SK-N-SH (cell line): ENCODE measurements around the gene BEX1. TPM values are rescaled to one million over a fixed set of nuclear protein-coding genes. Genes with fewer than 3 reads are reported as not detected.
"Not testable (repeated sequence)": the region's sequence is repeated elsewhere in the genome, so short reads cannot be mapped to it uniquely, and the experiment has no call there.

Experiments used
- CTCF ChIA-PET: fragments of 300-600, 350-600 bp; formaldehyde crosslinking; extraction: SDS; loops from one replicate; lab custom pipeline; 2021; lab: Yijun Ruan, JAX
- POLR2A ChIA-PET: fragments of 350-600 bp; sonication (Branson Sonifier 250); formaldehyde crosslinking; extraction: SDS; loops from one replicate; lab custom pipeline; 2020; ENCODE audit warnings: antibody characterized with exemption, inconsistent platforms; lab: Yijun Ruan, JAX
- DNase-seq: peaks from one replicate; pipeline ENCODE4 v3.0.0; 2012
- H2AFZ ChIP-seq: fragments of 200-600 bp; sonication (generic); 2 replicates; pipeline ENCODE4 v1.8.1; 2016; ENCODE audit warnings: antibody characterized with exemption, mild to moderate bottlenecking, low read depth
- H3F3A ChIP-seq: fragments of 200-600 bp; sonication (generic); replicated peaks from 2 replicates; pipeline ENCODE3; 2016; ENCODE audit warnings: antibody characterized with exemption, mild to moderate bottlenecking; ENCODE audit not compliant: insufficient read depth
- H3K27ac ChIP-seq, 2 experiments: fragments of 200-500 bp in 1 of 2; fragments of 200-600 bp in 1 of 2; sonication (Bioruptor generic) in 1 of 2; sonication (generic), shearing (Covaris generic) in 1 of 2; 2 replicates each; pipeline versions ENCODE4 v1.5.1 to v1.6.1; 2014 to 2016; ENCODE audit warnings: low read depth in 2 of 2, inconsistent platforms in 1 of 2, low read length in 1 of 2, mild to moderate bottlenecking in 1 of 2, mixed read lengths in 1 of 2
- H3K27me3 ChIP-seq: fragments of 200-600 bp; sonication (generic), shearing (Covaris generic); 2 replicates; pipeline ENCODE4 v1.6.1; 2016; ENCODE audit warnings: mixed run types; ENCODE audit not compliant: insufficient read depth
- H3K36me3 ChIP-seq, 2 experiments: fragments of 200-500 bp in 1 of 2; fragments of 200-600 bp in 1 of 2; sonication (Bioruptor generic) in 1 of 2; sonication (generic) in 1 of 2; replicated peaks in 1 of 2; 2 replicates each; pipeline versions ENCODE3 to v1.5.1; 2014 to 2016; ENCODE audit warnings: low read length in 1 of 2, mild to moderate bottlenecking in 1 of 2; ENCODE audit not compliant: insufficient read depth in 2 of 2, control insufficient read depth in 1 of 2
- H3K4me1 ChIP-seq, 2 experiments: fragments of 200-500 bp in 1 of 2; fragments of 200-600 bp in 1 of 2; sonication (Bioruptor generic) in 1 of 2; sonication (generic), shearing (Covaris generic) in 1 of 2; 2 replicates each; pipeline versions ENCODE4 v1.5.1 to v1.6.1; 2014 to 2016; ENCODE audit warnings: low read depth in 1 of 2, low read length in 1 of 2, mixed run types in 1 of 2; ENCODE audit not compliant: insufficient read depth in 2 of 2, control insufficient read depth in 1 of 2
- H3K4me2 ChIP-seq: fragments of 200-600 bp; sonication (generic), shearing (Covaris generic); 2 replicates; pipeline ENCODE4 v1.6.1; 2017; ENCODE audit warnings: mixed run types
- H3K4me3 ChIP-seq, 2 experiments: fragments of 200-500 bp in 1 of 2; fragments of 200-600 bp in 1 of 2; sonication (Bioruptor generic) in 1 of 2; sonication (generic), shearing (Covaris generic) in 1 of 2; 2 replicates each; pipeline versions ENCODE4 v1.5.1 to v1.8.1; 2014 to 2016; ENCODE audit warnings: low read depth in 2 of 2, inconsistent platforms in 1 of 2, low read length in 1 of 2, mild to moderate bottlenecking in 1 of 2, mixed read lengths in 1 of 2, moderate library complexity in 1 of 2
- H3K79me2 ChIP-seq: fragments of 200-600 bp; sonication (generic); 2 replicates; pipeline ENCODE4 v1.8.1; 2017; ENCODE audit warnings: mild to moderate bottlenecking; ENCODE audit not compliant: insufficient read depth
- H3K9ac ChIP-seq: fragments of 200-600 bp; sonication (generic); 2 replicates; pipeline ENCODE4 v1.6.1; 2017; ENCODE audit warnings: mixed run types
- H3K9me2 ChIP-seq: fragments of 200-600 bp; sonication (generic); 2 replicates; pipeline ENCODE4 v1.6.1; 2017; ENCODE audit warnings: mixed run types
- H3K9me3 ChIP-seq: fragments of 200-600 bp; sonication (generic); 2 replicates; pipeline ENCODE4 v1.6.1; 2017; ENCODE audit warnings: mixed run types, mild to moderate bottlenecking, moderate library complexity
- H4K20me1 ChIP-seq: fragments of 200-600 bp; sonication (generic); 2 replicates; pipeline ENCODE4 v1.6.1; 2017; ENCODE audit warnings: mild to moderate bottlenecking, mixed run types; ENCODE audit not compliant: insufficient read depth
- CHD2 ChIP-seq: fragments of 150-350 bp; IDR thresholded peaks from 2 replicates; pipeline ENCODE4 v1.6.1; 2018; ENCODE audit warnings: low read length; ENCODE audit not compliant: partially characterized antibody
- ELF1 ChIP-seq: IDR thresholded peaks from 2 replicates; pipeline ENCODE4 v1.4.0; 2012
- EP300 ChIP-seq, 2 experiments: IDR thresholded peaks; 2 replicates each; pipeline versions ENCODE4 v1.4.0 to v1.6.1; 2012; ENCODE audit warnings: borderline replicate concordance in 1 of 2, low read depth in 1 of 2, low read length in 1 of 2
- FOSL2 ChIP-seq: IDR thresholded peaks from 2 replicates; pipeline ENCODE4 v1.4.0; 2012; ENCODE audit warnings: low read depth, mild to moderate bottlenecking, moderate library complexity, borderline replicate concordance
- NFIC ChIP-seq: IDR thresholded peaks from 2 replicates; pipeline ENCODE4 v1.4.0; 2012; ENCODE audit warnings: borderline replicate concordance
- NRF1 ChIP-seq: IDR thresholded peaks from 2 replicates; pipeline ENCODE4 v1.6.1; 2012; ENCODE audit warnings: low read depth, mild to moderate bottlenecking, low read length
- POLR2AphosphoS5 ChIP-seq: IDR thresholded peaks from 2 replicates; pipeline ENCODE4 v1.6.1; 2012; ENCODE audit warnings: low read depth, low read length
- RCOR1 ChIP-seq: fragments of 150-350 bp; IDR thresholded peaks from 2 replicates; pipeline ENCODE4 v1.6.1; 2017; ENCODE audit warnings: antibody characterized with exemption, low read length
- SMC3 ChIP-seq: IDR thresholded peaks from 2 replicates; pipeline ENCODE4 v1.6.1; 2012; ENCODE audit warnings: low read depth, low read length, improper control_type of control experiment
- TAF1 ChIP-seq: IDR thresholded peaks from 2 replicates; pipeline ENCODE4 v1.6.1; 2012; ENCODE audit warnings: low read depth, mild to moderate bottlenecking, low read length, moderate library complexity, borderline replicate concordance
- TCF12 ChIP-seq: IDR thresholded peaks from 2 replicates; pipeline ENCODE4 v1.4.0; 2012
- WGBS: methylation state at CpG from one replicate; pipeline ENCODE4 v1.1.6; 2017; ENCODE audit warnings: low lambda C conversion rate; 5-methylcytosine and 5-hydroxymethylcytosine counted together
- polyA plus RNA-seq, 3 experiments: library from polyadenylated mRNA; depleted of rRNA; stranded (reverse); fragments of >200 nt; gene quantifications; 2 replicates each; pipeline ENCODE4 v1.2.3, GENCODE V29; 2012
- TF ChIP-seq, protein P1 (sequence below): fragments of 150-350 bp; IDR thresholded peaks from 2 replicates; pipeline ENCODE4 v1.6.1; 2017; ENCODE audit warnings: antibody characterized with exemption, low read length, low read depth, borderline replicate concordance
- TF ChIP-seq, protein P2 (sequence below): IDR thresholded peaks from 2 replicates; pipeline ENCODE4 v1.4.0; 2012; ENCODE audit warnings: low read depth, borderline replicate concordance
- TF ChIP-seq, protein P3 (sequence below): IDR thresholded peaks from 2 replicates; pipeline ENCODE4 v1.6.1; 2012; ENCODE audit warnings: mild to moderate bottlenecking, low read depth, low read length, moderate library complexity
- TF ChIP-seq, protein P4 (sequence below): IDR thresholded peaks from 2 replicates; pipeline ENCODE4; 2012
- TF ChIP-seq, protein P5 (sequence below): IDR thresholded peaks from 2 replicates; pipeline ENCODE4 v1.4.0; 2012; ENCODE audit warnings: low read depth
- TF ChIP-seq, protein P6 (sequence below): IDR thresholded peaks from 2 replicates; pipeline ENCODE4 v1.4.0; 2012; ENCODE audit warnings: low read depth, borderline replicate concordance

Gene BEX1
- 170 and 206 TPM in 2 replicates for polyA plus RNA-seq (2012; rRNA removed)
- 228 and 312 TPM in 2 replicates for polyA plus RNA-seq (2012; cell fraction: cytosol; rRNA removed)
- 64.7 and 65.1 TPM in 2 replicates for polyA plus RNA-seq (2012; cell fraction: nucleus; rRNA removed)

DNA sequence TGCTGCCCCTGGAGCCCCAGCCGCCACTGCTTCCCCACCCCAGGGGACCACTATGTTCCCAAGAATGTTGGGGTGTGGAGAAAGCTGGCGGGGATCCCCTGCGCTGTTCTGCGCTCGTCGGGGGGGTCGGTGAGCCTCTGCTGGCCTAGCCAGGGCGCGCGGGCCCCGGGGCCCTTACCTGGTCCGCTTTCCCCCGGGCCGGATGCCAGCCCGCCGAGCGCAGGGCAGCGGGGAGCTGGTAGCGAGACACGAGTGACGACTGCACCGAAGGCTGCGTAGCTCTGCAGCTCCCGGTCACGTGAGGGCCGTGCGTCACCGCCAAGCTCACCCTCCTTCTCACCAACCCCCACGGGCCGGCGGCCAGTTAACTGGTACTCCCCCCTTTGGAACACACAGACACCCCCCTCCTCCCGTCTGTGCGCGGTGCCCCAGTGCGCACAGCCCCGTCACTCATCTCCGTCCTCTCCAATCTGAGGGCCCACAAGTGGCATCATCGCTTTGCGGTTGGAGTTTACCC lies at the start of gene BEX1:
Gene BEX1, minus strand, starts transcription at position 254 of the 517 bp plus-strand sequence. CDS start 897 bp downstream, outside the sequence.
- WGBS = 5% methylated on average over 7 of the region's 39 CpGs
- Histone ChIP-seq H3K27ac (peak within 1 kb of the TSS; percentile 61 to 89), H3K4me2 (peak within 1 kb of the TSS; percentile 79), H3K4me1 (peaks cover 0 to 3% of the 10 kb centered on the region in 2 experiments; a peak in 1 of 4 replicates), H3K9me2 (no peaks in the 10 kb centered on the region), H3K4me3 (peak within 1 kb of the TSS; percentile 58 to 59), H3K27me3 (no peaks in the 10 kb centered on the region; the same call in 1 of the 2 replicates), H3F3A (no peaks in the 10 kb centered on the region), H3K36me3 (no peaks in the 10 kb centered on the region), H4K20me1 (no peaks in the 10 kb centered on the region), H3K9me3 (no peaks in the 10 kb centered on the region), H2AFZ (peak within 1 kb of the TSS; percentile 63; the same call in 1 of the 2 replicates), H3K79me2 (no peaks in the 10 kb centered on the region), H3K9ac (peak within 1 kb of the TSS; percentile 63; the same call in 1 of the 2 replicates)
- ChIA-PET POLR2A (interaction anchor here (0.6 to 1.2 kb wide), 4 partner anchors 9 to 113 kb away, joined by 3 to 4 read pairs (median 3); no protein-coding TSS in a partner anchor), CTCF (interaction anchor here (0.7 to 1.2 kb wide), 3 partner anchors 11 to 113 kb away, joined by 3 to 5 read pairs (median 3); no protein-coding TSS in a partner anchor)
- TF ChIP-seq CHD2 (peak; percentile 47), EP300 (IDR thresholded peaks at IDR 0.05; ENCODE audit: borderline replicate concordance in 1 of 2, low read depth in 1 of 2, low read length in 1 of 2) (peak in 1 of 2 experiments; percentile 28; a peak in 1 of 4 replicates), FOSL2 (no peak), TAF1 (peak; percentile 38; the same call in 1 of the 2 replicates), RCOR1 (no peak), NRF1 (peak; percentile 55), POLR2AphosphoS5 (peak; percentile 33; the same call in 1 of the 2 replicates), ELF1 (no peak), TCF12 (no peak), NFIC (peak; percentile 60), SMC3 (0 out of 2 replicates have a peak, but pooled peaks have one; percentile 1)
- TF ChIP-seq, protein P1, sequence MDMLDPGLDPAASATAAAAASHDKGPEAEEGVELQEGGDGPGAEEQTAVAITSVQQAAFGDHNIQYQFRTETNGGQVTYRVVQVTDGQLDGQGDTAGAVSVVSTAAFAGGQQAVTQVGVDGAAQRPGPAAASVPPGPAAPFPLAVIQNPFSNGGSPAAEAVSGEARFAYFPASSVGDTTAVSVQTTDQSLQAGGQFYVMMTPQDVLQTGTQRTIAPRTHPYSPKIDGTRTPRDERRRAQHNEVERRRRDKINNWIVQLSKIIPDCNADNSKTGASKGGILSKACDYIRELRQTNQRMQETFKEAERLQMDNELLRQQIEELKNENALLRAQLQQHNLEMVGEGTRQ = peak; percentile 84
- TF ChIP-seq, protein P2, sequence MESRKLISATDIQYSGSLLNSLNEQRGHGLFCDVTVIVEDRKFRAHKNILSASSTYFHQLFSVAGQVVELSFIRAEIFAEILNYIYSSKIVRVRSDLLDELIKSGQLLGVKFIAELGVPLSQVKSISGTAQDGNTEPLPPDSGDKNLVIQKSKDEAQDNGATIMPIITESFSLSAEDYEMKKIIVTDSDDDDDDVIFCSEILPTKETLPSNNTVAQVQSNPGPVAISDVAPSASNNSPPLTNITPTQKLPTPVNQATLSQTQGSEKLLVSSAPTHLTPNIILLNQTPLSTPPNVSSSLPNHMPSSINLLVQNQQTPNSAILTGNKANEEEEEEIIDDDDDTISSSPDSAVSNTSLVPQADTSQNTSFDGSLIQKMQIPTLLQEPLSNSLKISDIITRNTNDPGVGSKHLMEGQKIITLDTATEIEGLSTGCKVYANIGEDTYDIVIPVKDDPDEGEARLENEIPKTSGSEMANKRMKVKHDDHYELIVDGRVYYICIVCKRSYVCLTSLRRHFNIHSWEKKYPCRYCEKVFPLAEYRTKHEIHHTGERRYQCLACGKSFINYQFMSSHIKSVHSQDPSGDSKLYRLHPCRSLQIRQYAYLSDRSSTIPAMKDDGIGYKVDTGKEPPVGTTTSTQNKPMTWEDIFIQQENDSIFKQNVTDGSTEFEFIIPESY = no peak
- TF ChIP-seq, protein P3, sequence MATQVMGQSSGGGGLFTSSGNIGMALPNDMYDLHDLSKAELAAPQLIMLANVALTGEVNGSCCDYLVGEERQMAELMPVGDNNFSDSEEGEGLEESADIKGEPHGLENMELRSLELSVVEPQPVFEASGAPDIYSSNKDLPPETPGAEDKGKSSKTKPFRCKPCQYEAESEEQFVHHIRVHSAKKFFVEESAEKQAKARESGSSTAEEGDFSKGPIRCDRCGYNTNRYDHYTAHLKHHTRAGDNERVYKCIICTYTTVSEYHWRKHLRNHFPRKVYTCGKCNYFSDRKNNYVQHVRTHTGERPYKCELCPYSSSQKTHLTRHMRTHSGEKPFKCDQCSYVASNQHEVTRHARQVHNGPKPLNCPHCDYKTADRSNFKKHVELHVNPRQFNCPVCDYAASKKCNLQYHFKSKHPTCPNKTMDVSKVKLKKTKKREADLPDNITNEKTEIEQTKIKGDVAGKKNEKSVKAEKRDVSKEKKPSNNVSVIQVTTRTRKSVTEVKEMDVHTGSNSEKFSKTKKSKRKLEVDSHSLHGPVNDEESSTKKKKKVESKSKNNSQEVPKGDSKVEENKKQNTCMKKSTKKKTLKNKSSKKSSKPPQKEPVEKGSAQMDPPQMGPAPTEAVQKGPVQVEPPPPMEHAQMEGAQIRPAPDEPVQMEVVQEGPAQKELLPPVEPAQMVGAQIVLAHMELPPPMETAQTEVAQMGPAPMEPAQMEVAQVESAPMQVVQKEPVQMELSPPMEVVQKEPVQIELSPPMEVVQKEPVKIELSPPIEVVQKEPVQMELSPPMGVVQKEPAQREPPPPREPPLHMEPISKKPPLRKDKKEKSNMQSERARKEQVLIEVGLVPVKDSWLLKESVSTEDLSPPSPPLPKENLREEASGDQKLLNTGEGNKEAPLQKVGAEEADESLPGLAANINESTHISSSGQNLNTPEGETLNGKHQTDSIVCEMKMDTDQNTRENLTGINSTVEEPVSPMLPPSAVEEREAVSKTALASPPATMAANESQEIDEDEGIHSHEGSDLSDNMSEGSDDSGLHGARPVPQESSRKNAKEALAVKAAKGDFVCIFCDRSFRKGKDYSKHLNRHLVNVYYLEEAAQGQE = 0 out of 2 replicates have a peak, but pooled peaks have one; percentile 19
- TF ChIP-seq, protein P4, sequence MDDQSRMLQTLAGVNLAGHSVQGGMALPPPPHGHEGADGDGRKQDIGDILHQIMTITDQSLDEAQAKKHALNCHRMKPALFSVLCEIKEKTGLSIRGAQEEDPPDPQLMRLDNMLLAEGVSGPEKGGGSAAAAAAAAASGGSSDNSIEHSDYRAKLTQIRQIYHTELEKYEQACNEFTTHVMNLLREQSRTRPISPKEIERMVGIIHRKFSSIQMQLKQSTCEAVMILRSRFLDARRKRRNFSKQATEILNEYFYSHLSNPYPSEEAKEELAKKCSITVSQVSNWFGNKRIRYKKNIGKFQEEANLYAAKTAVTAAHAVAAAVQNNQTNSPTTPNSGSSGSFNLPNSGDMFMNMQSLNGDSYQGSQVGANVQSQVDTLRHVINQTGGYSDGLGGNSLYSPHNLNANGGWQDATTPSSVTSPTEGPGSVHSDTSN = peak; percentile 80
- TF ChIP-seq, protein P5, sequence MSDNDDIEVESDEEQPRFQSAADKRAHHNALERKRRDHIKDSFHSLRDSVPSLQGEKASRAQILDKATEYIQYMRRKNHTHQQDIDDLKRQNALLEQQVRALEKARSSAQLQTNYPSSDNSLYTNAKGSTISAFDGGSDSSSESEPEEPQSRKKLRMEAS = peak; percentile 43; the same call in 1 of the 2 replicates
- TF ChIP-seq, protein P6, sequence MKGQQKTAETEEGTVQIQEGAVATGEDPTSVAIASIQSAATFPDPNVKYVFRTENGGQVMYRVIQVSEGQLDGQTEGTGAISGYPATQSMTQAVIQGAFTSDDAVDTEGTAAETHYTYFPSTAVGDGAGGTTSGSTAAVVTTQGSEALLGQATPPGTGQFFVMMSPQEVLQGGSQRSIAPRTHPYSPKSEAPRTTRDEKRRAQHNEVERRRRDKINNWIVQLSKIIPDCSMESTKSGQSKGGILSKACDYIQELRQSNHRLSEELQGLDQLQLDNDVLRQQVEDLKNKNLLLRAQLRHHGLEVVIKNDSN = peak; percentile 96
- peak; percentile 86 for DNase-seq

DNA sequence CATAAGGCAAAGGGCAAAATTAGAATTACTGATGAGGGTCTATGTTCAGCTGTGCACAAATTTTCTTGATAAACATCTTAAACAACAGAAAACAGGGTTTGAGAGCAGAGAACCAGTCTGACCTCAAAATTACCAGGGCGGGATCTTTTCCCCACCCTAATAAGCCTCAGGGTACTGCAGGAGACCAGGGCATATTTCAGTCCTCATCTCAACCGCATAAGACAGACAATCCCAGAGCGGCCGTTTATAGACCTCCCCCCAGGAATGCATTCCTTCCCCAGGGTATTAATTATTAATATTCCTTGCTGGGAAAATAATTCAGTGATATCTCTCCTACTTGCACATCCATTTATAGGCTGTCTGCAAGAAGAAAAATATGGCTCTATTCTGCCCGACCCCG lies 45.5 kb upstream of the BEX1 start:
- H2AFZ ChIP-seq, H4K20me1 ChIP-seq, H3K79me2 ChIP-seq, H3K27me3 ChIP-seq, CTCF ChIA-PET, H3K4me1 ChIP-seq, DNase-seq, H3K4me2 ChIP-seq, POLR2A ChIA-PET, H3K36me3 ChIP-seq, H3K9me2 ChIP-seq, H3K27ac ChIP-seq, H3F3A ChIP-seq, H3K9me3 ChIP-seq, H3K9ac ChIP-seq, H3K4me3 ChIP-seq: not testable (repeated sequence)
- WGBS = 44% methylated on average over 6 of the region's 6 CpGs
